BLaER1 treated with 17β-estradiol and CSF1 and Interleukin-3, amounts not matched to agents 10 nM and 100 nM (cell line): Measurements from ENCODE around the gene FOXP1.

Experiments used
- H3K27ac ChIP-seq, 11 experiments: shearing (Covaris generic); formaldehyde crosslinking; 2 replicates each; pipeline ENCODE4 v1.8.1; 2022
- H3K27me3 ChIP-seq, 11 experiments: shearing (Covaris generic); formaldehyde crosslinking; 2 replicates each; pipeline ENCODE4 v1.8.1; 2022
- H3K36me3 ChIP-seq, 11 experiments: shearing (Covaris generic); formaldehyde crosslinking; 2 replicates each; pipeline ENCODE4 v1.8.1; 2022
- H3K4me1 ChIP-seq, 10 experiments: shearing (Covaris generic); formaldehyde crosslinking; 2 replicates each; pipeline ENCODE4 v1.8.1; 2022
- H3K4me2 ChIP-seq, 11 experiments: shearing (Covaris generic); formaldehyde crosslinking; 2 replicates each; pipeline ENCODE4 v1.8.1; 2022
- H3K4me3 ChIP-seq, 10 experiments: shearing (Covaris generic); formaldehyde crosslinking; 2 replicates each; pipeline ENCODE4 v1.8.1; 2022
- H3K9ac ChIP-seq, 11 experiments: shearing (Covaris generic); formaldehyde crosslinking; 2 replicates each; pipeline ENCODE4 v1.8.1; 2022
- H3K9me3 ChIP-seq, 11 experiments: shearing (Covaris generic); formaldehyde crosslinking; replicated peaks in 1 of 11; 2 replicates each; pipeline ENCODE4 v1.8.1; 2022
- H4K20me1 ChIP-seq, 11 experiments: shearing (Covaris generic); formaldehyde crosslinking; 2 replicates each; pipeline ENCODE4 v1.8.1; 2022
- Cebpa-rat ChIP-seq, 11 experiments: shearing (Covaris generic); IDR thresholded peaks; 2 replicates each; pipeline ENCODE4 v1.8.1; 2022

The FOXP1 gene

GRCh38 chr3:71514621-71515020, 68.9 kb downstream of the FOXP1 start:
- Histone ChIP-seq H4K20me1 (no peaks in the 10 kb centered on the region), H3K4me1 (0 out of 20 replicates have a peak, but pooled peaks cover 0 to 6% (median 0%) of the 10 kb centered on the region in 10 experiments), H3K9ac (no peak overlapping the region), H3K27ac (no peak overlapping the region), H3K36me3 (no peaks in the 10 kb centered on the region), H3K27me3 (no peaks in the 10 kb centered on the region), H3K9me3 (peaks cover 0 to 14% (median 7%) of the 10 kb centered on the region in 11 experiments; a peak in 12 of 22 replicates), H3K4me2 (no peak overlapping the region), H3K4me3 (no peak overlapping the region)
- TF ChIP-seq Cebpa-rat (IDR thresholded peaks at IDR 0.05): no peak

- 0 out of 20 replicates have a peak, but pooled peaks cover 0 to 6% (median 0%) of the 10 kb centered on the region in 10 experiments for H3K4me1 ChIP-seq
Measured at GRCh38 chr3:71513515-71513914, 70.0 kb downstream of the FOXP1 start.

GRCh38 chr3:71513081-71513480, 70.4 kb downstream of the FOXP1 start:
- TF ChIP-seq Cebpa-rat (IDR thresholded peaks at IDR 0.05): no peak
- H3K27ac ChIP-seq: no peak overlapping the region

More at GRCh38 chr3:71513515-71513914, 70.0 kb downstream of the FOXP1 start:
- Histone ChIP-seq H4K20me1 (no peaks in the 10 kb centered on the region), H3K27ac (no peak overlapping the region), H3K9me3 (peaks cover 0 to 14% (median 7%) of the 10 kb centered on the region in 11 experiments; a peak in 12 of 22 replicates), H3K4me3 (no peak overlapping the region), H3K27me3 (no peaks in the 10 kb centered on the region), H3K36me3 (no peaks in the 10 kb centered on the region), H3K4me2 (no peak overlapping the region), H3K9ac (no peak overlapping the region)
- TF ChIP-seq Cebpa-rat (IDR thresholded peaks at IDR 0.05): no peak

GRCh38 chr3:71512544-71512943, 71.0 kb downstream of the FOXP1 start:
- no peak overlapping the region for H3K9ac ChIP-seq
- TF ChIP-seq Cebpa-rat (IDR thresholded peaks at IDR 0.05): no peak
- no peak overlapping the region for H3K4me3 ChIP-seq
- peak overlapping the region in 2 of 11 experiments; percentile 4 to 21; a peak in 1 of 22 replicates for H3K4me2 ChIP-seq
- H4K20me1 ChIP-seq: no peaks in the 10 kb centered on the region
- H3K36me3 ChIP-seq: no peaks in the 10 kb centered on the region
- peaks cover 0 to 14% (median 7%) of the 10 kb centered on the region in 11 experiments; a peak in 12 of 22 replicates for H3K9me3 ChIP-seq
- no peak overlapping the region for H3K27ac ChIP-seq
- H3K27me3 ChIP-seq: no peaks in the 10 kb centered on the region
- H3K4me1 ChIP-seq: 0 out of 20 replicates have a peak, but pooled peaks cover 0 to 6% (median 0%) of the 10 kb centered on the region in 10 experiments

More at GRCh38 chr3:71513081-71513480, 70.4 kb downstream of the FOXP1 start:
- Histone ChIP-seq H4K20me1 (no peaks in the 10 kb centered on the region), H3K9ac (no peak overlapping the region), H3K9me3 (peaks cover 0 to 14% (median 7%) of the 10 kb centered on the region in 11 experiments; a peak in 12 of 22 replicates), H3K27me3 (no peaks in the 10 kb centered on the region), H3K36me3 (no peaks in the 10 kb centered on the region), H3K4me1 (0 out of 20 replicates have a peak, but pooled peaks cover 0 to 6% (median 0%) of the 10 kb centered on the region in 10 experiments), H3K4me2 (peak overlapping the region in 2 of 11 experiments; percentile 4 to 21; a peak in 1 of 22 replicates), H3K4me3 (no peak overlapping the region)

GRCh38 chr3:71512000-71512399, 71.5 kb downstream of the FOXP1 start:
- no peak overlapping the region for H3K9ac ChIP-seq
- H3K9me3 ChIP-seq: peaks cover 0 to 14% (median 7%) of the 10 kb centered on the region in 11 experiments; a peak in 12 of 22 replicates
- no peaks in the 10 kb centered on the region for H3K27me3 ChIP-seq
- no peak for TF ChIP-seq Cebpa-rat (IDR thresholded peaks at IDR 0.05)
- H3K4me3 ChIP-seq: no peak overlapping the region
- no peaks in the 10 kb centered on the region for H4K20me1 ChIP-seq
- H3K4me2 ChIP-seq: no peak overlapping the region
- no peaks in the 10 kb centered on the region for H3K36me3 ChIP-seq
- no peak overlapping the region for H3K27ac ChIP-seq
- 0 out of 20 replicates have a peak, but pooled peaks cover 0 to 6% (median 0%) of the 10 kb centered on the region in 10 experiments for H3K4me1 ChIP-seq

GRCh38 chr3:71511446-71511845, 72.1 kb downstream of the FOXP1 start:
- Histone ChIP-seq H3K4me1 (0 out of 20 replicates have a peak, but pooled peaks cover 0 to 6% (median 0%) of the 10 kb centered on the region in 10 experiments), H3K9ac (no peak overlapping the region), H3K36me3 (no peaks in the 10 kb centered on the region), H3K9me3 (peaks cover 0 to 14% (median 7%) of the 10 kb centered on the region in 11 experiments; a peak in 12 of 22 replicates), H3K4me2 (no peak overlapping the region), H3K4me3 (no peak overlapping the region), H4K20me1 (no peaks in the 10 kb centered on the region), H3K27me3 (no peaks in the 10 kb centered on the region), H3K27ac (no peak overlapping the region)
- TF ChIP-seq Cebpa-rat (IDR thresholded peaks at IDR 0.05): no peak

GRCh38 chr3:71511037-71511436, 72.5 kb downstream of the FOXP1 start:
- Histone ChIP-seq H3K9ac (no peak overlapping the region), H3K36me3 (no peaks in the 10 kb centered on the region), H3K4me2 (no peak overlapping the region), H3K4me3 (no peak overlapping the region), H3K27me3 (no peaks in the 10 kb centered on the region), H4K20me1 (no peaks in the 10 kb centered on the region), H3K9me3 (peaks cover 0 to 14% (median 7%) of the 10 kb centered on the region in 11 experiments; a peak in 12 of 22 replicates), H3K27ac (no peak overlapping the region), H3K4me1 (0 out of 20 replicates have a peak, but pooled peaks cover 0 to 6% (median 0%) of the 10 kb centered on the region in 10 experiments)
- TF ChIP-seq Cebpa-rat (IDR thresholded peaks at IDR 0.05): no peak

- H3K36me3 ChIP-seq: no peaks in the 10 kb centered on the region
- no peaks in the 10 kb centered on the region for H4K20me1 ChIP-seq
- H3K4me3 ChIP-seq: no peak overlapping the region
- no peaks in the 10 kb centered on the region for H3K27me3 ChIP-seq
- H3K27ac ChIP-seq: no peak overlapping the region
- H3K4me2 ChIP-seq: no peak overlapping the region
- H3K9me3 ChIP-seq: peaks cover 0 to 14% (median 7%) of the 10 kb centered on the region in 11 experiments; a peak in 12 of 22 replicates
- TF ChIP-seq Cebpa-rat (IDR thresholded peaks at IDR 0.05): no peak
- no peak overlapping the region for H3K9ac ChIP-seq
- 0 out of 20 replicates have a peak, but pooled peaks cover 0 to 6% (median 0%) of the 10 kb centered on the region in 10 experiments for H3K4me1 ChIP-seq
Measured at GRCh38 chr3:71510510-71510909, 73.0 kb downstream of the FOXP1 start.

- Histone ChIP-seq H3K4me2 (no peak overlapping the region), H3K9ac (no peak overlapping the region), H3K27ac (no peak overlapping the region), H3K36me3 (no peaks in the 10 kb centered on the region), H3K4me3 (no peak overlapping the region), H3K27me3 (no peaks in the 10 kb centered on the region), H4K20me1 (no peaks in the 10 kb centered on the region), H3K4me1 (peaks cover 0 to 6% (median 0%) of the 10 kb centered on the region in 10 experiments; a peak in 2 of 20 replicates), H3K9me3 (peaks cover 0 to 13% (median 6%) of the 10 kb centered on the region in 11 experiments; a peak in 12 of 22 replicates)
- TF ChIP-seq Cebpa-rat (IDR thresholded peaks at IDR 0.05): no peak
Measured at GRCh38 chr3:71509066-71509465, 74.5 kb downstream of the FOXP1 start.
